GM21447 (cell line): ENCODE data around the gene DAAM1.

Source experiments
- ATAC-seq: cut with Tn5 transposase; IDR thresholded peaks from one replicate; pipeline ENCODE4 v1.9.1; 2021; ENCODE audit not compliant: unreplicated experiment

The DAAM1 gene

DNA sequence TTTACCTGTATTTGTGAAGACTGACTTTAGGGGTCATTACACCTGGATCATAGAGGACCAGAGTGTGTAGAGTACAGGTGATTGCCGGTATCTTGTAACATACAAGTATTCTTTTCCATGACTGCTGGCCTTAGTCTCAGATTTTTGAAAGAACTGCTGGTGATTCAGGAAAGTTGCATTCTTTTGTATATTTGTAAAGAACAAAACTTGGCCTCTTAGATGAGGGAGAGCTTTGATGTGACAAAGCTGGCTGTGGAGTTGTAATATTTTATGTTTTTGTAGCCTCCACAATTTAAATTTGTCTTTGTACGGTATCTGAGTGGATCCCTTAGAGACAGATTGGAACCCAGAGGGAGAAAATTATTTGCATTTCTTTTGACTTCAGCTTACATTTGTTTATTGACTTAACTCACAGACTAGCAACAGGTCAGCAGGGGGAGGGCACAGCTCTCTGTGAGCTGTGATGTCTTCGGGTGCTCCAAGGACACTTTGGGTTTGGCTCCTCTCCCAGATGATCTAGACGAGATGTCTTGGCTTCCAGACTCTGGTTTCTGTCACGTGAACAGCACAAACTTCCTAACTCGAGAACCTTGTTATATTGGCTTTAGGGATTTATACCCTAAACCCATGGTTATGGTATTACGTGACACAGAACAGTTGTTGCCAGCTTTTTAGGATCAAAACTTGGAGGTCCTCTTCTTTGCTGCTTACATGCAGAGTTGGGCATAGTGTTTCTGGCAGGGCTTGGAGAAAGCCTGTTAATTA lies 65.9 kb downstream of the DAAM1 start:
- ATAC-seq = no peak

GRCh38 chr14:59254911-59255545 lies 66.6 kb downstream of the DAAM1 start:
- ATAC-seq = peak; percentile 62

DNA sequence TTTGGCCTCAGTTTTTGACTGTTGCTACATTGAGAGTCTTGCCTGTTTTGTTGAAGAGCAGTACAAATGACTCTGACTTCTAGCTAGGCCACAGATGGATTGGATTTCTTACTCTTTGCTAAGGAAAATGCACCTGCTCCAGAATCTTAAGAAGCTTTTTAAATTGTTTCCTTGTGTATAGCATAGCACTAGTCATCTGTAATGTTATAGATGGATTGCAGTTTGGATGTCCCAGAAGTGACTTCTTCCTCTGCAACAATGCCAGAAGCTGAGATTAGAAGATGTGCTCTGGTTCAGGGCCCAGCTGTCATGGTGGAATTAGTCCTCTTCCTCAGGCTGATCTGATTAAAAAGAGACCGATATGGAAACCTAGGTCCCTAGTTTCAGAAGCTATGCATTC lies 67.9 kb downstream of the DAAM1 start:
- no peak for ATAC-seq

GRCh38 chr14:59261334-59261733 lies 72.9 kb downstream of the DAAM1 start:
- ATAC-seq = no peak

- no peak for ATAC-seq
These were observed 74.4 kb downstream of the DAAM1 start for GRCh38 chr14:59262717-59263454.

DNA sequence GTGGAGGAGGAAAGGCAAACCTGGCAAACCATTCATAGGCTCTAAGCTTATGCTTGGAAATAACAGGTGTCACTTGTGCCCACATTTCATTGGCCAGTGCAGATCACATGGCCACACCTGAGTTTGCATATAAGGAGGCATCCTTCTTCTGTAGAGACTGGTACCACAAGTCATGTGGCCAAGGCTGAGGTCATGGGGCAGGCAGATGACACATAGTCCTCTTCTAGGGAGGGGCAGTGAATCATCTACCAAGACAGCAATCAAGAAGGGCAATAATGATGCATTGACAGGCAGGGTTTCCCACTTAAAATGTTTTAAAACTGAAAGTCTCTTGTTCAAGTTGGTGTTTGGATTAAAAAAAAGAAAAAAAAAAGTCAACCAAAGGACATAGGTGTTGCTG lies 77.3 kb downstream of the DAAM1 start:
- no peak for ATAC-seq

GRCh38 chr14:59267046-59267445 lies 78.6 kb downstream of the DAAM1 start:
- ATAC-seq = no peak

DNA sequence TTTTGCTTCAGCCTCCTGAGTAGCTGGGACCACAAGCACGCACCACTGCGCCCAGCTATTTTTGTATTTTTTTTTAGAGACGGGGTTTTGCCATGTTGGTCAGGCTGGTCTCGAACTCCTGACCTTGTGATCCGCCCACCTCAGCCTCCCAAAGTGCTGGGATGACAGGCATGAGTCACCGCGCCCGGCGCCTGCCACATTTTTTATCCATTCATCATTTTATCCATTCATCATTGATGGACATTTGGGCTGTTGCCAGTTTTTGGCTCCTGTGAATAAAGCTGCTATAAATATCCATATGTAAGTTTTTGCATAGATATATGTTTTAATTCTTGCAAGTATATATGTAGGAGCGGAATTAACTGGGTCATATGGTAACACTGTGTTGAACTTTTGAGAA lies 79.5 kb downstream of the DAAM1 start:
- no peak for ATAC-seq

GRCh38 chr14:59268858-59269257 lies 80.4 kb downstream of the DAAM1 start:
- no peak for ATAC-seq

GRCh38 chr14:59269466-59269865 lies 81.0 kb downstream of the DAAM1 start:
- no peak for ATAC-seq

DNA sequence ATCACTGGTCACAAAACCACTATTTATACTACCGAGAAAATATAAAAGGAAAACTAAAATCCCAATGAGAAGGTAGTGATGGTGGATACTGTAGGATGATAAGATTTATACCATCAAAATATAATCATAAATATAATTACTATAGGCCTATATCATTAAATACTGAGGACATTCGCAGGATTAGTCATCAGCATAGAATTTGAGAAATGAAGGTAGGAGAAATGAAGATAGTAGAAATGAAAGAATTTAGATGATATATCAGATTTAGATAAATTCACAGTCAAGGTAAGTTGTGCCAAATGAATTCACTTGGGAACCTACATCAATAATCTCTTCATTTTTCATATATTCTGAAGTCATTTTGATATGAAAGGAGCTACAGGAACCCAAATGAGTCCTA lies 82.8 kb downstream of the DAAM1 start:
- no peak for ATAC-seq

DNA sequence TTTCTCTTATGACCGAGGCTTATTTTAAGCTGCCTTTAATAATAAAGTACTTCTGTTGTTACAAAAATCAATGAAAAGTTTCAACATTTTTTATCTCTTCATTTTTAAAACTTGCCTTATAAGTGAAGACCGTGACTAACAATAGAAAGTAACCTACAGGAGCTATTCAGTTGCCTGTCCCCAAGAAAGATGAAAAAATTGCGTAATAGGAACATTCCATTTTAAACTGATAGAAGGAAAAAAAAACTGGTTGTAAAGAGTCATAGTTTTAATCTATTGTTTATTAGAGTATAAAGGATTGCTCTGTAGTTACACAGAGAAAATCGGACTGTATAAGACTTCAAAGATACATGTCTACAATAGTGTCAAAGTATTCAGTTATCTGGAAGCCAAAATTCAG lies 83.3 kb downstream of the DAAM1 start:
- no peak for ATAC-seq

DNA sequence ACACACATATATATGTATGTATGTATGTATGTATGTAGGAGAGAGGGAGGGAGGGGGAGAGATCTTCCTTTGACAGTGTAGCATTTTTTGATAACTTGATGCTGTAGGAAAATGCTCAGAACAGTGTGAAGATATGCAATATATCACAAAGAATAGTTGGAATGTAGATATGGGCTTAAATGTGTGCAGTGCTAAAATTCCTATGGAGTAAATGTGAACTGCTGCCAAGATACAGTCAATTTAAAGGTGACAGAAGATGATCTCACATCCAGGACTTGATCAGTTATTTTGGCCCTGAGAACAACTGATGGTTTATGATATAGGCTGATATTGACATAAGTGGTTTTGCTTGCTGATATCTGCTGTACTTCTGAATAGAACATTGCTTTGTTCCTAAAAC lies 84.2 kb downstream of the DAAM1 start:
- no peak for ATAC-seq

GRCh38 chr14:59273737-59274136 lies 85.3 kb downstream of the DAAM1 start:
- no peak for ATAC-seq

GRCh38 chr14:59274991-59275391 lies 86.5 kb downstream of the DAAM1 start:
- peak; percentile 63 for ATAC-seq

DNA sequence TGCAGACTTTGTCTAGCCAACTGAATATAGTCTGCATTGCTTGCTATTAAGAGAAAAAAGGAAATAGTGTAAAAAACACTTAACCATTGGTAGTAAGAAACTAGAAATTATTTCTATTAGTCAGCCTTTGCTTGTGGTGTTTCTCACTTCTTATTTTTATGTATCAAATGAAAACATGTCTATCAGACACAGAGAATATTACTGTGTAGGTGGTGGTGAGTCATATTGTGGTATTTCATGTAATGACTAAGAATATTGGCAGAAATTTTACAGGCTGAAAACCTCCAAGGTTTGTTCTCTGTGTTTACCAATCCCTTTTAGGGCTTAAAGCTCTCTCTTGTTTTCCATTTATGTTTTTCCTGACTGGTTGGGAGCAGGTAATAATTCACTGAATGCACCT lies 87.2 kb downstream of the DAAM1 start:
- ATAC-seq = peak; percentile 87

GRCh38 chr14:59276235-59276634 lies 87.8 kb downstream of the DAAM1 start:
- no peak for ATAC-seq

GRCh38 chr14:59277659-59278058 lies 89.2 kb downstream of the DAAM1 start:
- ATAC-seq = no peak

- no peak for ATAC-seq
These were observed 89.6 kb downstream of the DAAM1 start for GRCh38 chr14:59278111-59278510.

DNA sequence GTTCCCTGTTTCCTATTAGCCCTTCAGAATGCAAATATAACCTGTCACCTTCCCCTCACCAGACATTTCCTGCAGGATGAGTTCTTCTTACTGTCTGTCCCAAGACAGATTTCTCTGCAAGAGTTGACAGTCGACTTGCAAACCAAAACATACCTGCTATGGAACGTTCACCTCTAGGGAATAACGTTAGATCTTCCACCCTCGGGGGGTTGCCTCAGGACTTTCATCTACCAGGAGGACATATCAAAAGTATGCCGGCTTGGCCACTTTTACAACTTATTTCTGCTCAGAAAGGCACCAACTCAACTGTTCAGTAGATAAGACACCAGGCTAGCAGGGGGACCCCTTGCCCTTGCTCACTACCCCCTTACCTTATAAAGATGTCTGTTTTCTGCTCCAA lies 92.5 kb downstream of the DAAM1 start:
- no peak for ATAC-seq

DNA sequence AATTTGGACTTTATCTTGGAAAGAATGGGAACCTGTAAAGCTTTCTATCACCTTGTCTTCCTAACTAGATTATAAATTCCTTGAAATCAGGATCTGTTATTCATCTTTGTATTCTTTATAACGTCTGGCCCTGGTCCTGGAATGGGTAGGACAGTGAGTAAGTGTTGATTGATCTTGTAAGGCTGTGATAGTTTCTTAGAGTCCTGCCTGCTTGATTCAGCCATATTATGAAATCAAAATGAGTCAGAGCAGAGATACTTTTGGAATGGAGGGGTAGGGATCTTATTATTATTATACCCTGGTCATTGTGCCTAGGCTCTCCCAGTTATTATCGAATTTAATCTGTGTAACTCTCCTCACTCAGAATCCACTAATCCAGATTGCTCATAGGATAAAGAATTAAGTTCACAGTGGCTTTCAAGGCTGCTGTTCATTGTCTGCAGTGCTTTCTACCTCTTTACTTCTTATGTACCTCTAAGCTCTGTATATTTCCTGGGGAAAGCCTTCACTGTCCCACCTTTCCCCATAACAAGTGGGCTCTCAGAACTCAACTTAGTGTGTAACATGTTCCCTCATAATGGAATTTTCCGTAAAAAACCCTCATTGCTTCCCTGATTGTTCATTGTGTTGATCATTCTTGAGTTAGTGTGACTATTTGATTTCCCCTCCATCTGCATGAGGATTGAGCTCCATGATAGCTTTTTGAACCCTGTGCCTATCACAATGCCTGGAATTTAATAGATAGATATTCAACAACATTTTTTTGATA lies 93.3 kb downstream of the DAAM1 start:
- no peak for ATAC-seq
